ENCODE results near the gene PPP4R2.

- TF ChIP-seq ARID3A (IDR thresholded peaks at IDR 0.05; ENCODE audit: borderline replicate concordance, low read depth, low read length) (no peak), TEAD2 (tag; IDR thresholded peaks at IDR 0.05) (no peak), ZFP30 (CRISPR knock-in tag; IDR thresholded peaks at IDR 0.05; ENCODE audit: borderline replicate concordance) (no peak), MLX (CRISPR knock-in tag; conservative IDR thresholded peaks at IDR 0.05) (no peak), CTCF (IDR thresholded peaks at IDR 0.05 in 2 of 3, conservative IDR thresholded peaks at IDR 0.05 in 1 of 3; ENCODE audit: insufficient read depth in 2 of 3, low read depth in 1 of 3, low read length in 3 of 3) (no peak)
Measured at GRCh38 chr3:73114711-73115110, 118.1 kb downstream of the PPP4R2 start.
